Ureter (tissue), 1 donor: ENCODE data around the gene PRELID2. TPM values are rescaled to one million over a fixed set of nuclear protein-coding genes. Genes with fewer than 3 reads are reported as not detected.

Source experiments
- DNase-seq: peaks from one replicate; pipeline ENCODE4 v3.0.0-alpha.2; 2020; ENCODE audit warnings: low spot score
- total RNA-seq: library from RNA; stranded (reverse); gene quantifications from one replicate; pipeline ENCODE4 v1.2.4, GENCODE V29; 2023
- donor health status: DM: yes; HTN: yes; CAD: no.

PRELID2 gene
- total RNA-seq, 1 donor from 2014 or later, result 28.2 TPM

DNA sequence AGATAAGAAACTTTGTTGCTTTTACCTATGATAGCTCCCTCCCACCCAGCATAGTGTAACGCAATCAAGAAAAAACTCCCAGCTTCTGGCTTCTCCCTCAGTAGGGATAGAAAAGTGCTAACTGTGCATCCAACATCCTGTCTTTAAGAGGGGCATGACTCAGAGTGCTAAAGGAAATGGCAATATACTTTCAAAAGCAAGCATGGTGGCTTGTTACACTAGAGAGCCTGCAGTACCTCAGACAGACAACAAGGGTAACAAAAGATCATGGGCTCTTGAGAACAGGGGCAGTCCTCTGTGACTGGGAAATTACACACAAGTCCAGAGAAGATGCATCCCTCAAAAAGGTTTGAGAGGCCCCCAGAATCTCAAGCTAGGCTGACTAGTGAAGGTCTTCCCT lies 37.8 kb downstream of the PRELID2 start:
- no peak for DNase-seq

DNA sequence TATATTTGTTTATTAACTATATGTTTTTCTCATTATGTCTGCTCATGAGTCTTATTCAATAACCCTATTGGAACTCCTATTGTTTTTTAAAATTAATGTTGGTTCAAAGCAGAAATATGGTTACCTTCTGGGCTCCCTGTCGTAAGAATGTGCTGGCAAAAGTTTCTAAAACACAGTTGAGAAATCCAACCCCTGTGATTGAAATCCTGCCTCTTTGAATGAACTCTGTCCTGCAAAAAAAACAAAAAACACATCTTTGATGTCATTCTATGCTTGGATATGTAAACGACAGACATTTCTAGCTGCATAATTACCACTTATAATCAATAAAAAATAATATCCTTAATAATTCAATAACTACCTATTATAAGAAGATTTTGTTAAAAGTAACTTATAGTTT lies 38.8 kb downstream of the PRELID2 start:
- DNase-seq, result no peak

DNA sequence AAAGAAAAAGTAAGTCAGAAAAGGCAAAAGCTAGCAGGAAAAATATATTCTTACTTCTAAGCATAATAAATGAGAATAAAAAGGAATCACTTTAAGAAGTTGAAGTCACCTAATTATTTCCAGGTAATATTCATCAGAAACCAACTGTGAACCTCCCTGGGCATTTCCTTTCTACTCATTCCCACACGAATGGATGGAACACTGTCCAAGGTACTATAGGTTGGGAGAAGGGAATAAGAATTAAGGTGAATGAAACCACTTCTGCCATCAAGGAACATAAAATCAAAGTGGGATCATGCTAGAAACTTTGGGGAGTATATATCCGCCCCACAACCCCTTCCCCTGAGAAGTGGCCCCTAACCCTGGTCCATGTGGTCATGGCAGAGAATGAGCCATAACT lies 41.6 kb downstream of the PRELID2 start:
- DNase-seq, result no peak

DNA sequence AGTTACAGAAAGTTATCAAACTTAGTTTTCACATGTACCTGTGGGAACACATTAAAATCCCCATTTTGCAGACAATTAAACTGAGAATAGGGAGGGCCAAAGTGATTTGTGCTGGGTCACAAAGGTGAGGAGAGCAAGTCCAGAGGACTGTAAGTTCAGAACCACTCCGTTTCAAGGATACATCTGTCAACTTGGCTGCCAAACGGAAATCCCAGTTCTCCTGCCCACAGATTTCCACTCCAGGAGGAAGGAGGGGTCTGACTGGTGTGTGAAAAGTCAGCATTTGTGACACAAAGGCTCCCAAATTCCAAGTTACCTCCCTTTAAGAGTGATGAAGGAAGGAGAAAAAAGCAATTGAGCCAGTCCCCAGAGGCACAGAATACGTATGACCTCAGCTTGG lies 42.3 kb downstream of the PRELID2 start:
- DNase-seq, result no peak

DNA sequence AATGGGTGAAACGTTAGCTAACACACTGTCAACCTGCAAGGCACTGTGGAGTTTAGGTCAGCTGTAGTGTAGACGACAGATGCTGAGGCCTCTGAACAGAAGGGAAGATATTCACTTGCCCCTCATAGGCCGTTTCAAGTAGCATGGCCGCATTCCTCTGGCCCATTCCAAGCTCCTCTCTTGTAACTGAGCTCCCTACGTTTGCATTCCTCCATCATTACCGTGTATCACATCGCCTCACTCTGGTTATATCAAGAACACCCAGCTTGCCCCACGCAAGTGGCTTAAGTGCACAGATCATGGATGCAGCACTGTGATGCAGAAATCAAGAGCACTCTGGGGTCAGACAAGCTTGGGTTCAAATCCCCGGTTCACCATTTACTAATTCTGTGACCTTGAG lies 43.3 kb downstream of the PRELID2 start:
- no peak for DNase-seq

DNA sequence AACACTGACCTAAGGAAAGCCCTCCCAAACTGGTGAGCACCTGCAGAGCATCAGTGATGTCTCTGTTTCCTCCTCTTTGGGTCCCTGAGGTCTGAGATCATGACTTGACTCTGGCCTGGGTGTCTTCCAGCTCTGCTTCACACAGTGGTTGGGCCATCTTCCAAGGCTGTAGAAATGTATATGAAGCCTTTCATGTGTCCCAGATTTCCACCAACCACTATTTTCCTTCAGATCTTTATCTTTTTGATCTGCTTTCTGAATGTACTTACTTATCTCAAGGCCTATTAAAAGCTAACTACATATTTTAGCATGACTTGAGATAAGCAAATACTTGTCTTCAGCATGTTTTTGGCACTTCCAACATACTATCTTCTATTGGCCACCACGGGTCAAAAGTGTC lies 47.1 kb downstream of the PRELID2 start:
- no peak for DNase-seq

DNA sequence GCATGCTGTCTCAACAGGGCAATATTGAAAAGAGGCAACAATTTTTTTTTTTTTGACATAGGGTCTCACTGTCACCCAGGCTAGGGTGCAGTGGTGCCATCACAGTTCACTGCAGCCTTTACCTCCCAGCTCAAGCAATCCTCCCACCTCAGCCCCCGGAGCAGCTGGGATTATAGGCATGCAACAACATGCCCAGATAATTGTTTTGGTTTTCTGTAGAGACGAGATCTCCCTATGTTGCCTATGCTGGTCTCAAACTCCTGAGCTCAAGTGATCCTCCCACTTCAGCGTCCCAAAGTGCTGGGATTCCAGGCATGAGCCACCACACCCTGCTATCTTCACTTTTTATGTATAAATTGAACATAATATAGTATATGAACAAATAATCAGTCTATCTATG lies 47.6 kb downstream of the PRELID2 start:
- DNase-seq, result no peak

DNA sequence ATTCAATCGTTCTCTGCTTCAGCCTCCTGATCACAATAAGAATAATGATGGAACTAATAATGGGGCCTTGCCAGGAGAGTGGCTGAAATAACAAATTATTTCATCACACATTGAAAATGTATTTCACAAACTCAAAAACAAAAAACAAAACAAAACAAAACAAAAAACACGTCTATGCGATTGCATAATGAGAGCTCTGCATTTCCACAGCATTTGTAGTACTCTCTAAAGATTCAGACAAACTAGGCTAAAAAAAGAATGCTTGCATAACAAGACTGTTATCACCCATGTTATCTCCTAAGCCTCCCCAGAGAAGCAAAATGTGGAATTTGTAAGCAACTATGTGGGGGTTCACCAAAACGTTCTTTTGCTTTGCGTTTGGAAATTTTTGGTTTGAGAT lies 48.1 kb downstream of the PRELID2 start:
- DNase-seq, result no peak

DNA sequence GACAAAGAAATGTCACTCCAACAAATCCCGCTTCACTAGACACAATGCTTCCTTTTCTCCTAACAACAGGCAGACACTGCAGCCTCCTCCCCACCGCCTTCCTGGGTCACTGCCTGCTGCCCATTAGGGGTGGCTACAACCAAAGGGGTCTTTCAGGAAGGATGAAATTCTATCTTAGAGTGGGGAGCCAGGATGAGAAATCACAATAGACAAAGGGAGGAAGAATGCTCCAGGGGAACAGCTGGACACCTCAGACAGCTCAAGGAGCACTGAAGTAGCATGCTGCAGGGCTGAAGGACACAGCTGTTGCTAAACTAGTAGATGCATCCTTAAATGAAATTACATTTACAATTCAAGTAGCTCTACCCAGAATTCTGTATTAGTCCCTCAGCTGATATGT lies 54.2 kb downstream of the PRELID2 start:
- DNase-seq, result no peak

DNA sequence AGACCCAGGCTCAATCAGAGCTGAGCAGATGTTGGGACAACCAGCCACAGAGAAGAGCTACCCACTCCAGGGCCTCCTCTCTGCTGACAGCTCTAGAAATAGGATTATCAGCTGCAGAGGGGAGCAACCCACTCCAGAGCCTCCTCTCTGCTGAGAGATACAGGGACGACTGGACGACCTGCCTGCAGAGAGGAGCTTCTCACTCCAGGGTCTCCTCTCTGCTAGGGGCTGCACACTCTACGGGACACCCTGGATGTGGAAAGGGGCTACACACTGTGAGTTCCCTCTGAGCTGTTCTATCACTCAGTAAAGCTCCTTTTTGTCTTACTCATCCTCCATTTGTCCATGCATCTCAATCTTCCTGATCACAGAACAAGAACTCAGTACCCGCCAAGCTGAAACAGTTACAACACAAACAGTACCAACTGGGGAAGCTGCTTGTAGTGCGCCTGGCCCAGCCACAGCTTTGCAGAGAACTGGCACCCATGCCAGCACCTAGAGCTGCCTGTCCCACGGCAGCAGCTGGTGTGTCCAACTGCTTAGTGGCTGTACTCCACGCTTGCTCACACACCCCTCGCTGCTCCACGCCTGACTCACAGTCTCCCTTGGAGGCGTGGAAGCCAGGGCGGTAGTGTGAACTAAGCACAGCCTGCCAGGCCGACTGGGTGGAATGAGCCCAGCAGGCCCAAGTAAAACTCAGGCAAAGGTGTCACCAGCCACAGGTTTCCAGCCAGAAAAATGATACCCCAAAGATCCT lies 56.8 kb downstream of the PRELID2 start:
- no peak for DNase-seq

DNA sequence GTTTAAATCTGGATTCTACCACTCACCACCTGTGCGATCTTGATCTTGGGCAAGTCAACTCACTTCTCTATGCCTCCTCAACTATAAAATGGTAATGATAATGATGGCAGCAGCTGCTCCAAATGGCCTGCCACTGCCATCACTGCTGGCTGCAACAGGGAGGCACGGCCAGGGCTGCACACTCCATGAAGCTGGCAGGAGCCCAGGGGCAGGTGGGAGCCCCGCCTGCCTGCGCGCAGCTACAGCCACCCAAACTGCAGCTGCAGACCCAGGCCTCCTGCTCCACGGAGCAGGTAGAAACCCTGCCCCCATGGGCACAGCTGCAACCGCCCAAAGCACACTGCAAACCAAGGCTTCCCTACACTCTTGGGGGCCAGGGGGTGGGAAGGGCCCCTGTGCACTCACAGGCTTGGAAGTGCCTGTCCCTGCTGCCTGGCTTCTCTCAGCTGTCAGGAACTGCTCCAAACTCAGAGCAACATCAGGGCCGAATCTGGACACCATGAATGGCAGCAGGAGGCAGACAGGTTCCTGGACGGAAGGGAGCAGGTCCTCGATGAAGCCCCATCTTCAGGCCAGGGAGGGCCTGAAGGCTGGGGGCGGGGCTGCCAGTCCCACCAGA lies 57.6 kb downstream of the PRELID2 start:
- no peak for DNase-seq

DNA sequence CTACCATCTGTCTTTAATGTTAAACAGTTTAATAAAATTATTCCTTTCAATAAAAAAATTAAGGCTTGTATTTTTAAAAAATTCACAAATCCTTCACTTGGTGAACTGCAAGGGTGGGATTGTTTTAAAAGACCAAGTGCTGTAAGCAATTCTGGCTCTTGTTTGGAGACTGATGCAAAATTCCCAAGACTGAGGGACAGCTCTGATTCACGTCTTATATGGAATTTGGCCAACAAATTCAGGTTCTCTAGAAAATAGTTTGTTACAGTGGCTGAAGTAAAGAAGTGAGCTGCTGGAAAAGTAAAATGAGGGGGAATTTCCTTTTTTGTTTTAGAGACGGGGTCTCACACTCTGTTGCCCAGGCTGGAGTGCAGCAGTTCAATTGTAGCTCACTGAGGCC lies 58.3 kb downstream of the PRELID2 start:
- no peak for DNase-seq

DNA sequence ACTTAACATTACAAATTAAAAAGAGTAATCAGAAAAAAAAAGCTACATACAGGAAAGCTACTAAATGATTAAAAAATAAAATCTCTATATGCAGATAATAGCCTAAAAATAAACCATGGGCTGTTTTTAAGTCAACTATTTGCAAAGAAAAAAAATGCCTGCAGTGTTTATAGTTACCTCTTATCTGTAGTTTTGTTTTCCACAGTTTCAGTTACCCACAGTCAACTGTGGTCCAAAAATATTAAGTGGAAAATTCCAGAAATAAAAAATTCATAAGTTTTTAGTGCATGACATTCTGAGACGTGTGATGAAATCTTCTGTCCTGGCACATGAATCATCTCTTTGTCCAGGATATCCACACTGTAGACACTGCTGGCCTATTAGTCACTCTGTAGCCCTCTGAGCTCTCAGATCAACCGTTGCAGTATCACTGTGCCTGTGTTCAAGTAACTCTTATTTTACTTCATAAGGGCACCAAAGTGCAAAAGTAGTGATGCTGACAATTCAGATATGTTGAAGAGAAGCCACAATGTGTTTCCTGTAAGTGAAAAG lies 59.2 kb downstream of the PRELID2 start:
- DNase-seq, result no peak

DNA sequence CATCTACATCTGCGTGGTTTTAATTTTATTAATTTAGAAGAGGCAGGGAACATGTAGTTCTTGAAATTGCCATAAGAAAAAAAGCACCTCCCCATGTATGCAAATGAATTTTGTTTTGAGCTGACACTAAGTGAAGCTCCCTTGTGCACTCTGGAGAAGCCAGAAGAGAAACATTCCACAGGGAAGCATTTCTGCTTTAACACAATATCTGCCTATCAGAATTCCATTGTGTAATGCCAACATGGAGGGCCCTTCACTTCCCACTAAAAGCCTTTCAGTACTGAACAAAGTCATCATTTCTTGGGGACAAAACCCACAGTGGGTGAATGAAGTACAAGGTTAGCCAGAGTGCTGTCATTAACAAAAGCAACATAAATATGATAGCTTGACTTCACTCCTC lies 59.7 kb downstream of the PRELID2 start:
- no peak for DNase-seq

DNA sequence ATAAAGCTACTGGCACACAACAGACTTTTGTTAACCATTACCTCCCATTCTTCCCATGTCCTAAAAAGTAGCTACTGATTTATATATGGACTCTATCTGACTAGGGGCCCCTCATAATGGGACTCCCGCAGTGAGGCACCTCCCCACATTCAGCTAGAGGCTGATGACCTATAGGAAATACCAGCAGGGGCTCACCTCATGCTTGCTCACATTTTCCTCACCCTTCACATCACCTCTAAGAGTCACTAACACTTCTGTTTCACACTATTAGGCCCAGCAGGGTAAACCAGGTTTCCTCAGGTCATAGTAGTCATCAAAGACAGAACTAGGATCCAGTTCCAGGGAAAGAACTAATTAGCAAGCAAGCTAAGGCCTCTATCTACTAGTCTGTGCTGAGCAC lies 60.7 kb downstream of the PRELID2 start:
- no peak for DNase-seq

DNA sequence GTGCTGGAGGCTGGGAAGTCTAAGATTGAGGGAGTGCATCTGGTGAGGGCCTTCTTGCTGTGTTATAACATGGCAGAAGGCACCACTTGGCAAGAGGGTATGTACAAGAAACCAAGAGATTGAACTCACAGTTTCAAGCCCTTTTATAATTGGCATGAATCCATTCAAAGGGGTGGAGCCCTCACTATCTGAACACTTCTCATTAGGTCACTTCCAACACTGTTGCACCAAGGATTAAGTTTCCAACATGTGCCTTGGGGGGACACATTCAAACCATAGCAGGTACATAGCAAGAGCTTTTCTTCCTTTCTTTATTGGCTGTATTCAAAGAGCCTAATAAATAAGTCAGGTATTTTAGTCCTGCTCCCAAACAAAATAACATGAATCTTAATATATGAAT lies 62.7 kb downstream of the PRELID2 start:
- no peak for DNase-seq

DNA sequence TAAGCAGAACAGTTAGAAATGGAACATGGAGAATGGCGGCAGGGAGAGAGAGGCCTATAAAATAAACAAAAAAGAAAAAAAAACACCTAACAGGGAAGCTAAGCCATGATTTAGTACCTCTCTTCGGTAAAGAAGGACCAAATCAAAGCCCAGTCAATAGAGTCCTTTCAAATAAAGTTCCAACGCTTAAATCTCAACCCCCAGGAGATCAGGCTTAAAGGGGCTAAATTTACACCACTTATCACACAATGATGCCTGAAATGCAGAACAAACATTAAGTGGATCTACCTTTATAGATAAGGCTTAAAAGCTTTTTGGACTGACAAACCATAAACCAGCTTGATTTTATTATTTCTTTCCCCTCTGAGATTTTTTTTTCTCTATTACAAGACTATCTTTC lies 66.3 kb downstream of the PRELID2 start:
- DNase-seq, result no peak

DNA sequence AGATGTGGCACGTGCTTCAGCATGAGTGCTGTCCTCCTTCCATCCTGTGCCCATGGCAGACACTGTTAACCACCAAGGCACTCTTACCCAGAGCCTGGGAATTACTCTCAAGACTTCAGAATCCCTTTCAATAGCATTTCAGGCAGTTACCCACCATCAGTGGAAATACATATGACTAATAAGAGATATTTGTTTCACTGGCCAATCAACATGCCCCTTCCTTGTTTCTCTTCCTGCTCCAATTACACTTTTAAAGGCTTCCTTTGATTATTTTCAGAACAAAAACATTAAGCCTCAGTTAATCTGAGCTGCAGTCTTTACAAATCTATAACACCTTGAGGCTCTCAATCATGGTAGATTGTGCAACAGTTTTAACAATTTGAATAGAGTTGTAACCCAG lies 70.8 kb downstream of the PRELID2 start:
- DNase-seq, result no peak

DNA sequence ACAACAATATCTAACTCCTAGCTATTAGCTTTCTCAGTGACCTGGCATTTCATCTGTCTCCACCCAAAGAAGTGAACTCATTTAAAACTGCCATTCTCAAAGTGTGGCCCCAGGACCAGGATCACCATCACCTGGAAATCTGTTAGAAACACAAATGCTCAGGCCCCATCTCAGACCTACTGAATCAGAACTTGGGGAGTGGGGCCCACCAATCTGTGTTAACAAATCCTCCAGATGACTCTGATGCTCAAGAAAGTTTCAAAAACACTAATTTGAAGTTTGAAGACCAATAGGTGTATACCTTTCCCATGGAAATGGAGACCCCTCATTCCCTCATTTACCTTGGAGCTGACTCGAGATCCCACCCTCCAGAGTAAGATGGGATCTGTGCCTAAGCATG lies 72.3 kb downstream of the PRELID2 start:
- no peak for DNase-seq

DNA sequence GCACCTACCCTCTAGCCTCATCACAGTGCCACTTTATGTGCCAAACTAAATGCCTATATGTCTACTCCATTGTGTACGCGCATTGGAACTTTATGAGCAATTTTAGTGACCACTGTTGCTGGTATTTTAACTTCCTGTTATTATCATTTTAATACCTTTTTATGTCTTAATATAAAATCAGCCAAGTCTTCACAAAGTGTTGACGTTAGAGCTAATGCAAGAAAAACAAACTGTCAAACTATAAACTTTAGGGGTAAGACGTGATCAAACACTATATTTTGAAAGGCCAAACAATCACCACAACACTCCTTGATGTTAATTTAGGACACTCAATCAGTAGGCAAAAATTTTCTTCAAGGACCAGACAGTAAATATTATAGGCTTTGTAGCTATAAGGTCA lies 73.9 kb downstream of the PRELID2 start:
- no peak for DNase-seq

DNA sequence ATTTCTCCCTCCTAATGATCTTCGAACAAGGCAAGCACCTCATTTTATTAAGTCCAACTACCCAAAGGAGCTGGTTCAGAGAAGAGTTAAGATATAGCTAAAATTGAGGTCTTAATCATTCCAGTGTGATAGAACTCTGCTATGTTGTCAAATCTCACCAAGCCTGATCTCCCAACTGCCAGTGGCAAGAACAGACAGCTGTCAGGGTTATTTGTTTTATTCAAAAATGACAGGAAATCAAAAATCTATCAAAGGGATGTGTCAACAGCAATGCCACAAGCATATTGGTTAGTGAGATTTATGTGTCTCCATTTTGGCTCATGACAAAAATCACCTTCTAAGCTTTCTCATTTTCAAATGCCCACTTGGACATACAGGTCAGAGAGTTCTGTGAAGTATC lies 74.5 kb downstream of the PRELID2 start:
- DNase-seq, result no peak

DNA sequence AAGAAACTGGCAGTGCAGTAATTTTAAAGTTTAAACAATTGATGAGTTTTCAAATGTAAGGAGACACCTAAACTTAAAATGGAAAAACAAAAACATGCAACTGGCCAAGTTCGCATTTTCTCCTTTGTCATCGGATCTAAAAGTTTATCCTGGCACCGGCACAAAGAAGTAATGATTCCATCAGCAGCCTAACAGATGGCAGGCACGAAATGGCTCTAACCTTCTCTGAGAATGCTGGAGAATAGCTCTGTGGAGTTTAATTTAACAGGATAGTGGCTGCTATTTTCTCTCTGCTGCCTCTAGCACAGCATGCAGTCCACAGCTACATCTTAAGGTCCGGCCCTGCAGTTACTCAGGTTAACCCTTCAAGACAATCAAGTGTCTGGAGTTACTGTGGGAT lies 82.2 kb downstream of the PRELID2 start:
- no peak for DNase-seq

DNA sequence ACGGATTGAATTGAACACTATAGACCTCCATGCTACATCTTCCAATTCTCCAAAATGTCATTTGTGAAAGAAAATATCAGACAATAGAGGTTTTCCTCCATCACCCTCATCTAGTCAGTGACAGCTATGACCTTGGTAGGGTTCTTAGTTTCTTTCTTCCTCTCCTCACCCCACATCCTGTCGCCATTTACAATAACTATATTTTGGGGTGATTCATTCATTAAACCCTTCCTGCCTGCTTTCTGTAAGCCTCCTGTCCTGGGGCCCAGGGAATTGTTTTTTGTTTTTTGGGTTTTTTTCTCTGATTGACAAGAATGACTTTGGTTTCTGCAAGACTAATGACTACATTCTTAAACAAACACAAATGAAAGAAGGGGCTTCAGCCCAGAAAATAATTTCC lies 82.6 kb downstream of the PRELID2 start:
- no peak for DNase-seq

DNA sequence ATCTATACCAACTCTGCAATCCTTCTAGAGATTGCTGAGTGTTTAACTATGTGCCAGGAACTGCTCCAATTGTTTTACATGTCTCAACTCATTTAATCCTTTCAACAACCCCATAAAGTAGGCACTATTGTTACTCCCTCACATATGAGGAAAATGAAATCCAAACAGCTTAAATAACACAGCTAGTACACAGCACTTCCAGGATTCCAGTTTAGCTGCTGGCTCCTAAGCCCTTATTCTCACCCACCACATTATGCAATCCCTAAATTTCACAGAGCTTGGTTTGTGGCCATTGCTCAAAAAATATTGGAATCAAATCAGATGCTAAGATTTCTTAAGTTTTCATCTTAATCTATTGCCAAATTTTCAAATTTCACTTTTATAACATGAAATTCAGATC lies 84.9 kb downstream of the PRELID2 start:
- no peak for DNase-seq
